SIG-M5 treated with dmso at 0.1 percent for 504 hours (cell line): ENCODE measurements around the gene AUTS2.

Source experiments
- DNase-seq: peaks from one replicate; lab custom pipeline; 2025; ENCODE audit not compliant: unreplicated experiment; lab: John Stamatoyannopoulos, UW

Gene AUTS2

GRCh38 chr7:70660154-70660818 lies 1062.0 kb downstream of the AUTS2 start:
- no peak for DNase-seq

GRCh38 chr7:70660819-70661191 lies 1062.5 kb downstream of the AUTS2 start:
- no peak for DNase-seq

- no peak for DNase-seq
These were observed 1065.4 kb downstream of the AUTS2 start for GRCh38 chr7:70663680-70664079.

GRCh38 chr7:70665997-70666396 lies 1067.7 kb downstream of the AUTS2 start:
- no peak for DNase-seq

GRCh38 chr7:70667406-70667805 lies 1069.1 kb downstream of the AUTS2 start:
- no peak for DNase-seq

GRCh38 chr7:70668606-70669358 lies 1070.5 kb downstream of the AUTS2 start:
- no peak for DNase-seq

- no peak for DNase-seq
These were observed 1071.6 kb downstream of the AUTS2 start for GRCh38 chr7:70669854-70670253.

GRCh38 chr7:70670288-70670687 lies 1072.0 kb downstream of the AUTS2 start:
- no peak for DNase-seq

- no peak for DNase-seq
These were observed 1075.7 kb downstream of the AUTS2 start for GRCh38 chr7:70673778-70674570.

GRCh38 chr7:70674571-70675010 lies 1076.3 kb downstream of the AUTS2 start:
- DNase-seq = no peak

- DNase-seq = no peak
These were observed 1078.0 kb downstream of the AUTS2 start for GRCh38 chr7:70676243-70676642.

- DNase-seq = no peak
These were observed 1080.5 kb downstream of the AUTS2 start for GRCh38 chr7:70678621-70679251.

- no peak for DNase-seq
These were observed 1081.4 kb downstream of the AUTS2 start for GRCh38 chr7:70679661-70680060.

- DNase-seq = no peak
These were observed 1082.0 kb downstream of the AUTS2 start for GRCh38 chr7:70680306-70680705.

- DNase-seq = no peak
These were observed 1082.6 kb downstream of the AUTS2 start for GRCh38 chr7:70680743-70681468.

GRCh38 chr7:70681469-70682350 lies 1083.4 kb downstream of the AUTS2 start:
- no peak for DNase-seq

- DNase-seq = no peak
These were observed 1085.9 kb downstream of the AUTS2 start for GRCh38 chr7:70684173-70684572.

- DNase-seq = no peak
These were observed 1095.0 kb downstream of the AUTS2 start for GRCh38 chr7:70693321-70693685.

GRCh38 chr7:70693686-70694433 lies 1095.6 kb downstream of the AUTS2 start:
- no peak for DNase-seq
